CD4-positive, alpha-beta T cell treated with Interleukin-4 for 1 hour (primary cell): ENCODE results near the gene TRPM2.
A peak's percentile ranks its signal among the peaks of the same experiment; 100 is the strongest.

Experiments
- DNase-seq, 2 donors: peaks; one replicate each; pipeline ENCODE4 v3.0.0-alpha.2; 2020 to 2022

TRPM2 gene

DNA sequence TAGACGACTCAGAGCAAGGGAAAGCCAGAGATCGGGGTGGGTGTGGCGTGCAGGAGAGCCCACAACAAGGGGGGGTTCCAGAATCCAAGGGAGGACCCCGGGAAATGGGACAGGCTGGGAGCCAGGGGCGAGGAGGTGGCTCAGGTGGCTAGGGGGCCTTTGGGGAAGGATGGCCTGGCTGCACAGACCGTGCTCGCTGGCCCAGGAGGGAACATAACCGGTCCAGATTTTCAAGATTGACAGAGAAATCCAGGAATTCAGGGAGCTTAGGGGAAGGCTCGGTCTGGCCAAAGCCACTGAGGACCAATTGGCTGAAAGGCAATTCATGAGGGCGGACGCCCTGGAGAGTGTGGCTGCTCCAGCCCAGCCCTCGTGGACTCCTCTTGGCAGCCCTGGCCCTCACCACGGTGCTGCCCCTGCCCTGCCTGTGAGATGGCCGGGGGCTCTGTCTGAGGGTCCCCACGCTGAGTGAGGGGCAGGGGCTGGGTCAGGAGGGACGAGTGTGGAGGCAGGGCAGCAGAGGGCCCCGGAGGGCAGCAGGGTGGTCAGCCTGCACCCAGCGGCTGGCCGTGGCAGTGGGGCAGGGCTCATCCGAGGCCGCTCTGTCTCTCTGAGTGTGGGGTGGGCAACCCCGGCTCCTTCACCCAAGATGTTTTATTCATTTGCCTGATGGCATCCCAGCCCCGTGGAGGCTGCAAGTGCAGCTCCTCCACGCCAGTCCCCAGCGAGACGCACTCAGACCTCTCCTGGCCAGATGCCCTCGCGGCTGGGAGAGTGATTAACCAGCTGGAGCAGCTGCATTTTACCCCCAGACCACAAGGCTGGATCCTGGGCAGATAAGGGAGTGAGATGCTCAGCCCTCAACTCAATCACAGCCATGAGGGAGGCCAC is 96.3 kb downstream of the TRPM2 start:
- no peak for DNase-seq

DNA sequence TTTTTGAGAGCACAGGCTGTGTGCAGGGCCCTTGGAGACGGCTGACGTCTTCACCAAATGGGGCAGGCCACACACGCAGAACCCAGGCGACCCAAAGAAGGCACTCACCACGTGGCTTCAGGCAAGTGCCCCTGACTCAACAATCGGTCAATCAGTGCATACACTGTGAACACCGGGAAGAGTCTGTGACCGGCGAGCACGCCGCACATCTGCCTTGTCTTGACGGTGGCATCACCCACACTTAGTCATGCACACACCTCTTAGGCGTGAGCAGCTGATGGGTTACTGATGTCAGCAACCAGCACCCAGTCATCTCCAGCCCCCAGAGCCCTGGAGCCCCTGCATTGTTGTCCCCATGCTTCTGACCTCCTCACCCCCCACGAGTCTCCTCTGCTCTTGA is 97.0 kb downstream of the TRPM2 start:
- DNase-seq, result no peak

DNA sequence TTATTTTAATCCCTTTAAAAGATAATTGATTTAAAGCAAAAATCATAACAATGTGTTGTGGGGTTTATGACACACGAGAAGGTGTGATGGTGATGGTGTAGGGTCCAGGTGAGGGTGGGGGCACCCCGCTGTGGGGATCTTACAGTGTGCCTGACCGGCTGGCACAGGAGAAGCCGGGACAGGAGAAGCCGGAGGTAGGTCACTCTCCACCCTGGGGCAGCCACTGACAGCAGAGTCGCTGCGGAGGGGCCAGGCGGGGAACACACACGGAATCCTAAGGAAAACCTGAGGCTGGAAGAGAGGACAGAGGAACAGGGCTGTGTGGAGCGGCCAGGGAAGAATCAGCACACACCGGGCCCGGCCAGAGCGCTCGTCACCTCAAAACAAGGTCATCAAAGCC is 97.6 kb downstream of the TRPM2 start:
- DNase-seq, result no peak

DNA sequence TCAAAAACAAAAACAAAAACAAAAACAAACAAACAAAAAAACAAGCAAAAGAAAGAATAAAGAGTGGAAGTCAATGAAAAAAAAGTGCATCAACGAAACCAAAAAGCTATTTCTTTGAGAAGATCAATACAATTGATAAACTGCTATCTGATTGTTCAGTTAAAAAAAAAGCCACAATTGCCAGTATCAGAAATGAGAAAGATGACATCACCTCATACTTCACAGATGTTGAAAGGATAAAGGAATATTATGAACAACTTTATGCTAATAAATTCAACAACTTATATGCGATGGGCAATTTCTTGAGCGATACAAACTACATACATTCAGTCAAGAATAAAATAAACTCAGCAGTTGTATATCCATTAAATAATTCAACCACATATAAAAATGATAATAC is 99.7 kb downstream of the TRPM2 start:
- DNase-seq, result no peak

DNA sequence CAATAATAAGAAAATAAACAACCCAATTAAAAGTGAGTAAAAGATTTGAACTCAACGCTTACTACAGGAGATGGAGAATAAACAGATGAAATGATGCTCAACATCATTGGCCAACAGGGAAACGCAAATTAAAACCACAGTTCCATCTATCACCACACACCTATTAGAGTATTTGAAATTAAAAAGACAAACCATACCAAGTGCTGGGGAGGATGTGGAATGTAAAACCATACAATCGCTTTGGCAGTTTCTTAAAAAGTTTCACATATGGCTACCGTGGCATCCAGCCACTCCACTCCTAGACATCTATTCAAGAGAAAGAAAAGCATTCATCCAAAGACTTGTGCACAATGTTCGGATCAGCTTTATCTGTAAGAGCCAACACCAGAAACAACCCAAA is 100.6 kb downstream of the TRPM2 start:
- DNase-seq, result no peak

DNA sequence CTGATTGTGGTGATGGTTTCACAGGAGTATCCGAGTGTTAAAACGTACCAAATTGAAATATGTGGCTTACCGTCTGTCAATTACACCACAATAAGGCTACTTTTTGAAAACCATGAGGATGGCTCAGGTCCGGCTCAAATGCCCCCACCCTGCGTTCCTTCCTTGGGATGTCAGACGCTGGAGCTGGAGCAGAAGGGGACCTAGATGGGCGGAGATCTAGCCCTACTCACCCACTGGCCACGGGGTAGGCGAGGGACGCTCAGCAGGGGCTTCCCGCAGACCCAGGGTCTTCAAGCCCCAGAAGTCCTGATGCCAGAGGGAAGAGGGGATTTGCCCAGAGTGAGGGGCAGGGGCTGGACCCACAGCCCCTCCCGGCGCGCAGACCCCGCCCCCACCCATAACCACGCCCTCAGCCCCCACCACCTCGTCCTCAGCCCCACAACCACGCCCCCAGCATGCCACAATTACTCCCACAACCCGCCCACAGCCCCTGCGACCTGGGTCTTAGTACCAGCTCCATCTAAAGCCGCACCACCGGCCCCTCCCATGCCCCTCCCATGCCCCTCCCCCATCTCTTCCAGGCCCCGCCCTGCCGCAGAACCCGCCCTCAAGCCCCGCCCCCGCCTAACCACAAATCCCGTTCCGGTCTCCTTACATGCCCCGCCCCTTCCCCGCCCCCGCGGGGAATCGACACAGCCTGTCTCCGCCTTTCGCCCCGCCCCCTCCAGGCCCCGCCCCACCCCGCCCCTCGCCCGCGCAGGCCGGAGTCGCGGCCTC is 101.5 kb downstream of the TRPM2 start, which contains the start of gene LRRC3:
Gene LRRC3, plus strand, starts transcription at position 764 of the 777 bp plus-strand sequence. CDS start 1,135 bp downstream, outside the sequence.
- peak; percentile 86 to 88 for DNase-seq

DNA sequence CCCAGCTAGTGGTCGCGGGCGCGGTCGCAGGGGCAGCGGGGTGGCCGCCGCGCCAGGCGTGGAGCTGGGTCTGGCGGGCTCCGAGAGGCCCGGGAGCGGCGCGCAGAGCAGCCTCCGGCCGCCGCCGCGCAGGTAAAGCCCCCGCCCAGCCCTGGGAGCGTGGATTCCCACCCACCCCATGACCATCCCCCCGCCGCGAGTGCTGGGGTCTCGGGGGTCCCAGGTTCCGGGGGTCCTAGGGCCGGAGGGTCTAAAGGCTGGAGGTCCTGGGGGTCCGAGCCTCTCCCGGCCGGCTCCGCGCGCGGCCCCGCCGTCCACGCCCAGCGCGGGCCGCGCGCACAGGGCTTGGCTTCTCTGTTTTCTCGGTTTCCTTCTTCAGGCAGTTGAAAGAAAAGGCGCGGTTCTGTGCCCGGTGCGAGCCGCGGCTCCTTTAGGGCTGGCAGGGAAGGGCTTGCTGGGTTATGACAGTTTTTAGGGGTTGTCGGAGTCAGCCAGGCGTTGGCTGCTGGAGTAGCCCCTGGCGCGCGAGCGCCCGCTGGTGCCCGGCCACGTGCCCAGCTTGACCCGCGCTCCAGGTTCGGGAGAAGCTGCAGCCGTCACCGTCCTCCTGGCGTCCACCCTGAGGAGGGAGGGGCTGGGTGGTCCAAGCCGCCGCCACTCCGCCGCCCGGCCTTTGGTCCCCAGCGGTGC is 102.2 kb downstream of the TRPM2 start:
- peak; percentile 26 to 29 for DNase-seq

DNA sequence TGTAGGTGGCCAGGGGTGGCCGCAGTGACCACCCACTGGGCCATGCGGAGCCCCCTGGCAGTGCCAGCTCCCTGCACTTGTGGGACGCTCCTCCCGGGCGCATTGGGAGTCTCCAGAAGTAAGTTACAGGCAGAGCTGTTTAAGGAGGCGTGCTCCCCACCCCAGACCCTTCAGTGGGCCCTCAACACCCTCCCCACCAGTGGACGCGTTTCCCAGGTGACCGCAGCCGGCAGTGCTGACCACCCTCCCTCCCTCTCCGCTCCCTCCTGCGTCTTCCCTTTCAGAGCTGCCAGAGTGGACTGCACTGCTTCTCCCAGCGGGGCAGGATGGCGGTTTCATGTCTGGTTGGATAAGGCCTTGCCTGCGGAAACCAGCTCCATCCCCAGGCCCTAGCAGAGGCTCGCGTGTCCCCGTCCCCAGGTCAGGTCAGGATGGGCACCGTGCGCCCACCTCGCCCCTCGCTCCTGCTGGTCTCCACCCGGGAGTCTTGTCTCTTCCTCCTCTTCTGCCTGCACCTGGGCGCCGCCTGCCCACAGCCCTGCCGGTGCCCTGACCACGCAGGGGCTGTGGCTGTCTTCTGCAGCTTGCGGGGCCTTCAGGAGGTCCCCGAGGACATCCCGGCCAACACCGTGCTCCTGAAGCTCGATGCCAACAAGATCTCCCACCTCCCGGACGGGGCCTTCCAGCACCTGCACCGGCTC is 102.9 kb downstream of the TRPM2 start:
- no peak for DNase-seq

DNA sequence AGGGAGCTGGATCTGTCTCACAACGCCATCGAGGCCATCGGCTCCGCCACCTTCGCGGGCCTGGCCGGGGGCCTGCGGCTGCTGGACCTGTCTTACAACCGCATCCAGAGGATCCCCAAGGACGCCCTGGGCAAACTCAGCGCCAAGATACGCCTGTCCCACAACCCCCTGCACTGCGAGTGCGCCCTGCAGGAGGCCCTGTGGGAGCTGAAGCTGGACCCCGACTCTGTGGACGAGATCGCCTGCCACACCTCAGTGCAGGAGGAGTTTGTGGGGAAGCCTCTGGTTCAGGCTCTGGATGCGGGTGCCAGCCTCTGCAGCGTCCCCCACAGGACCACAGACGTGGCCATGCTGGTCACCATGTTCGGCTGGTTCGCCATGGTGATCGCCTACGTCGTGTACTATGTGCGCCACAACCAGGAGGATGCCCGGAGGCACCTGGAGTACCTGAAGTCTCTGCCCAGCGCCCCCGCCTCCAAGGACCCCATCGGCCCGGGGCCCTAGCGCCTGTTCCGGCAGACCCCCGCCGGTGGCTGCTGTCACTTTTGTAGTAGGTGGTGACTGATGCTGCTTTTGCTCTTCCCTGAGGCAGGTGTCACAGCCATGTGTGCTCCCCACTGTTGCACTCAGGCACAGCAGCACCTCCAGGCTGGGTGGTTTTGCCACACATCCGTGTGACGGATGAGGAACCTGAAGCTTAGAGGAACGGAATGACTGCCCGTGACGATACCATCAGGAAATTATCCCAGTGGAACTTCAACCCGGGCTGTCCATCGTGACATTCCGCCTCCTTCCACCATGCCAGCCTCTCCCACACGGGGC is 103.7 kb downstream of the TRPM2 start:
- no peak for DNase-seq

DNA sequence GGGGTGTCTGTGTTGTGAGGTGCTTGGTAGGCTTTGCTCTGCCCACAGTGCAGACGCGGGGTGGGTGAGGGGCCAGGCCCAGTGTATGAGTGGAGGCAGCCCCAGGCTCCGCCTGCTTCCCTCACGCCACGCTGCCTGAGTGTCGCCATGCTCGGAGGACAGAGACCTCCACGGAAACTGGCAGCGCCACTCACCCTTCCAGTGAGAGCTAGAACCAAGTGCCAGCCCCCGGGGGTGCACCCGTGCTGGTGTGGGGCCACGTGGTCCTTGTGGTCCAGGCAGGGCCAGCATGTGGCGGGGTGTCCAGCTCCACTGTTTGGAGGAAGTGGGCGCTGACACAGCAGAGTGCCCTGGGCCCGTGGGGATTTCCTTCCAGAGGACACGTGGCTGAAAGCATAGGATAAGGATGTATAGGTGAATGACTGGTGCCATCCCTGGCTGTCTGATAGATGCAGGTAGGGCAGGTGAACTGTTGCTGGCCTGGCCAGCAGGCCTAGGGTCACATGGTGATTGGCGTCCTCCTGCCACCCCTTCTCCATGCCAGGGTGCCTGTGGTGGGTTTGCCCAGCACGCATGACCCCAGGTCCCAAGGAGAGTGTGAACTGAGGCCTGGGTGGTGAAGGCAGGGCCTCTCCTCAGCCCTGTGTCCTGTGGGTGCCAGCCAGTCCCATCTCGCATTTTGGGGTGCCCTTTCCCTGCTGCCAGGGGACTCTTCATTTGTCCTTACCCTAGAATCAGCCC is 105.7 kb downstream of the TRPM2 start:
- DNase-seq, result no peak

DNA sequence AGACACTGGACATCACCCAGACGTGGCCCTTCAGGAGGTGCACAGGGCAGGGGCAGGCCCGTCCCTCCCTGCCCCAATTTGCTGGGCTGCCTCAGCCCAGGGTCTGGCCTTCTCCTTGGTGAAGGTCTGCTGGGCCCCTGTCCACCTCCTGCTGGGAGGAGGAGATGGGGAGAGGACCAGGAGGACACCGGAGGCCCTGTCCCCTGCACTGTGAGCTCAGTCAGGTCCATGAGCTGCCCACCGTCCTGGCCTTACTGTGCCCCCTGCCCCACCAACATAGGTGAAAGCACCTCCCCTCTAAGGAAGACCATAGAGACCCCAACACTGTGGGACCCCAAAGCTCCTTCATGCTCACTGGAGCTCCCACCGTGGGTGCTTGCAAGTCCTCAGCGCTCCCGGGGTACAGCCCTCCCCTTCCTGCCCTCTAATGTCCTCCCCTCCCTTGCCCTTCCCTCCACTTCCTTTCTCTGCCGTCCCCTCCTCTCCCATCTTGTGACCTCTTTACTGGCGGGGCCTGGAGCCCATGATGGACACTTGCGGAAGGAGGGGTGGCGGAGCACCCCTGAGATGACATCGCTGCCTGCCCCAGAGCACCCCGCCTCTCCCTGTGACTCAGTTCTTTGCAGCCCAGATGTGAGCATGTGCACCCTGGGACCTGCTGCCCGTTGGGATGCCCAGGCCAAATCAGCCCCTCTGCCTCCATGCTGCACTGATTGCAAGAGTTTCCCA is 106.5 kb downstream of the TRPM2 start:
- no peak for DNase-seq

DNA sequence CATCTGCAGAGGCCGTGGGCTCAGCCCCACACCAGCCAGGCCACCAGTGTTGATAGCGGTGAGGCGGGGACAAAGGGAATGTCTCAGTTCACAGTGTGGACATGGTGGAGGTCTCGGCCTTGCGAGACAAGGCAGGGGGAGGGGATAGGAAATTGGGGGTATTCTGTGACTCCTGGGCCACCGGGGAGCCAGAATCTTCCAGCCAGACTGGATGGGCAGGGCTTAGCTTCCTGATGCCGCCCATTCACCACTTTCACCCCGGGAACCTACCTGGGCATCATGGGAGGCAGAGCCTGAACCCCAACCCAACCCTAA is 107.0 kb downstream of the TRPM2 start:
- no peak for DNase-seq

DNA sequence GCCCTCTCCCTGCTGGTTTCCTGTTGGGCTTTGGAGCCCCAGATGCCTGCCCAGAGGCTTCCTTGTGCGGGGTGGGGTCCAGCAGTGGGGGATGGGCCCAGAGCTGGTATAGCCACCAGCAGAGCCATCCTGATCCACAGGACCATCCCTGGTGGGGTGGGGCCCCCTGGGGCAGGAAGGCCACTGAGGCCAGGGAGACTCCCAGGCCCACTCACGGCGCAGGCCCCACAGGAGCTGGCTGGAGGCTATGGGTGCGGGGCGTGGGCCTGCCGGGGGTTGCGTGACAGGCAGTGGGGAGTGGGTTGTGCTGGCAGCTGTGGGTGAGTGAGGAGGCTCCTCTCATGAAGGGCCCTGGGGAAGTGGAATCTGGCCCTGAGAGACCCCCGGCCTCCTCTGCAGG is 107.6 kb downstream of the TRPM2 start:
- no peak for DNase-seq

DNA sequence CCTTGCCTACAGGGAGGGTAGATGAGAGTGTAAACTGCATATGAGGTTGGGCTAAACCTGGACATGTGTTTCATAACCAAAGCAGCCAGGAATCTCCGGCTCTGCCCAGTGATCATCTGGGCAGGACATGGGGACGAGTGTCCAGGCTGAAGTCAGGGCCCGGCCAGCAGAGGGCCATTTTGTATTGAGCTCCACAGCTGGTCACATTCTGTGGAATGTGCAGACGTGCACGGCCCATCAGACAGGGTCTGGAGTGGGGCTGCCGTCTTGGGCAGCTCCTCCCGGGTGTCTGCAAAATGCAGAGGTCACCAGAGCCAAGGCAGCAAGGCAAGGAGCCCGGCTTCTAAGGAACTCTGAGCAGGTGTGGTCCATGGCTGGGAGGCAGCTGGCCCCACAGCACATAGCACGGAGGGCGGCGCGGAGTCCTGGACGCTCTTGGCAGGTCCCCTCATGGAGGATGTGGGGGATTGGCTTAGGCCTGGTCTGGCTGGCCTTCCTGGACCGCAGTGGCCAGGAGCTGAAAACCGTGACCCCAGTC is 108.1 kb downstream of the TRPM2 start:
- no peak for DNase-seq

DNA sequence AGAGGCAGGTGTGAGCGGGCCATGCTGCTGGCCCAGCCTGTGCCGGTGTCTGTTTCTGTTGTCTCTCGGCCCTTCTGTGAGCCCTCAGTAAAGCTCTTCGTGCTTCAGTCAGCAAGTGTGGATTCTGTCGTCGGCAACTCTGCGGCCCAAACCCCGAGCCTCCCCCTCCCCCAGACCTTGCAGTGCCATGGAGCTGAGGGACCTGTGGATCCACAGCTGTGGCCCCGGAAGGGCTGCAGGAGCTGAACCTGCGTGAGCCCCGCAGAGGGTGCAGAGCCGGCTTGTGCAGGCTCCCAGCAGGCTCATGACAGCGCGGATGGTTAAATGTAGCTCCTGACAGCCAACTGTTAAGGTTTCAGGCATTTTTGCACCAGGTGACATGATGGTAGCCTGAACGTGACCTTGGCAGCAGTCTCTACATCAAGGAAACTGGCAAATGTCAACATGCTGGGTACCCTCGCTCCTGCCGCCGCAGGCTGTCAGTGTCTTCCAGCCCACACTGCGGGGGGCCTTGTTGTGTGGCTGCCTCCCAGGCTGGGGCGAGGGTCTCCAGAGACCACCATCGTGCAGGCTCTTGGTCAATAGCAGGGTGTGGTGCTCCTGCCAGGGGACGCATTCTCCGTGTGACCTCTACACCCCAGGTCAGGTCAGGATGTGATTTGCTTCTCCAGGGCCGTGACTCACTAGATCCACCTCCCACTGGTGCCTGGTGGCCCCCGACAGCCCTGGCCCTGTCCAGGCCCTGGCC is 108.8 kb downstream of the TRPM2 start:
- DNase-seq, result no peak

DNA sequence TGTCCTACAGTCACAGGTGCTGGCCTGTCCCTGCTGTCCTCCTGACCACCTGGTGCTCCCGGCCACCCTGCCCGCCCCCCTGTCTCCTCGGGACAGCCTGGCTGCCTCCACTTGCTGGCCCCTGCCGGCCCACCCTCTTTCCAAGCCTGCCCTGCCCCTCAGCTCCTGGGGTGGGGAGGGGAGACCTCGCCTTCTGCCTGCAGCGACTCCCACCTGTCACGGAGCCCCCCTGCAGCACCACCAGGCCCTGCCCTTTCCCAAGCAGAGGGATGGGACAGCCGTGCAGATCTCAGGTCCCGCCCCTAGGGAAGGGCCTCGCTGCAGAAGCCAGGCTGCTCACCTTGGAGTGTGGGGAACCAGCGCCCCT is 109.4 kb downstream of the TRPM2 start:
- no peak for DNase-seq

DNA sequence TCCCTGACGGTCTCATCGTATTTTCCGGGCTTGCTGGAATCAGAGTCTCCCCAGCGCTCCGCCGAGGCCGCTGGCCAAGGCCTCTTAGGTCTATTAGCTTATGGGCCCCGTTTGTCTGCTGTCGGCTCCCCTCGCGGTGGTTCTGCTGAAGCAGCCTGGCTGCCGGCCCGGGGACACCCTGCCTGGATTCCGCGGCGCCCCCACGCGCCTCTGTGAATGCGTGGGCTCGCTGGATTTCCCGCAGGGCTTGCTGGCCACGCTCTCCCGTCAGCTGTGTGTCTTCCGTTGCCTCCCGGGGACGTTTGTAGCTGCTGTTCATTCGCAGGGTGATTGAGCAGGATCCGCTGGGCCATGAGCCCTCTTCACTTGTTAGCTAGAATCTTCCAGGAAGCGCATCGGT is 110.3 kb downstream of the TRPM2 start:
- no peak for DNase-seq

DNA sequence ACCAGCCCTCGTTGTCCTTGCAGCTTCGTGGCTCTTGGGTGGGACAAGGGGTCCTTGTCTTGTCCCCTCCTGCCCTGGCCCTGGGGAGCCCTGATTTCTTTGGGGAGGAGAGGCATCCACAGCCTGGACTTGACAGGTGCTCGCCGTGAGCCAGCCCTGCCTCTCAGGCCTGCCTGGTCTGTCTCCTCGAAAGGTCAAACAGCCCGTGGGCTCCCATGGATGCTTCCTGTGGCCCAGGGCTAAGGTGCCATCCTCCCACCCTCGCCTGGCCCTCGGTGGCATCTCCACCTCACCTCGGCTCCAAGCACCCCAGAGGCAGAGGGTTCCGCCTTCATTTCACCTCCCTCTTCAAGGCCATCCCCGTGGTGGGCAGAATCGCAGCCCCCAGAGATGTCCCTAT is 110.9 kb downstream of the TRPM2 start:
- no peak for DNase-seq

DNA sequence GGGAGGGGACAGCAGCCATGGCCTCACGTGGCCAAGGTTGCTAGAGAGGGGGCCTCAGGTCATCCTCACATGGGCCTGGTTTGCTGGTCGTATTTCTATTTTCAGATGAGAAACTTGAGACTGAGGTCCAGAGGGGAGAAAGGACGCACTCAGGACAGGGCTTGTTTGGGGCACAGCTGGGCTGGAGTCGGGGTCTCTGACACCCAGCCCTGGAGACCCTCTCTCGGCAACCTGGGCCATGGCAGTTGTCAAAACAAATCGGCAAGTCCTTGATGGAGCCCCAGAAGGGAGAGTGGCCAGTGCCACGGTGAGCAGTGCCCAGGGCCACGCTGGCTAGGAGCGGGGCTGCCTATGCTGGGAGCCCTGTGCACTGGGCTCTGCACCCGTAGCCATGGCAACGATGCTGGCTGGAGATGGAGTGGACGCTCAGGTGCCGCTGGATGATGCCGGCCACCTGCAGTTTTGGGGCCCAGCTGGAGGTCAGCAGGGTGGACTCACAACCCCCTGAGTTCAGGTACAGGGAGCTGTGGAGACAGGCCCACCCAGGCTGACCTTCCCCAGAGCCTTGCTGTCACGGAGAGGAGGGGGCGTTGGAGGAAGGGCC is 113.0 kb downstream of the TRPM2 start:
- no peak for DNase-seq
